HUES48 (cell line): ENCODE results near the gene CGB1.

Experiments used
- H3K27ac ChIP-seq: one replicate; pipeline ENCODE4 v1.7.0; 2013; ENCODE audit warnings: low read depth, low read length, inconsistent platforms
- H3K27me3 ChIP-seq: 2 replicates; pipeline ENCODE4 v1.6.1; 2013; ENCODE audit warnings: mild to moderate bottlenecking, low read length; ENCODE audit not compliant: control insufficient read depth, insufficient read depth
- H3K36me3 ChIP-seq: 2 replicates; pipeline ENCODE4 v1.6.1; 2013; ENCODE audit warnings: low read length; ENCODE audit not compliant: control insufficient read depth, insufficient read depth
- H3K4me1 ChIP-seq: 2 replicates; pipeline ENCODE4 v1.6.1; 2013; ENCODE audit warnings: mild to moderate bottlenecking, low read length; ENCODE audit not compliant: control insufficient read depth, insufficient read depth
- H3K4me3 ChIP-seq: 2 replicates; pipeline ENCODE4 v1.5.1; 2013; ENCODE audit warnings: mild to moderate bottlenecking, low read depth, low read length
- H3K9ac ChIP-seq: 2 replicates; pipeline ENCODE4 v1.6.1; 2013; ENCODE audit warnings: mild to moderate bottlenecking, low read depth, low read length, moderate library complexity
- H3K9me3 ChIP-seq: 2 replicates; pipeline ENCODE4 v1.6.1; 2013; ENCODE audit warnings: low read length; ENCODE audit not compliant: control insufficient read depth, insufficient read depth

CGB1 gene

GRCh38 chr19:49011194-49011593 is 25.5 kb downstream of the CGB1 start:
- Histone ChIP-seq H3K4me1 (no peaks in the 10 kb centered on the region), H3K9ac (no peak overlapping the region), H3K36me3 (peaks cover 75% of the 10 kb centered on the region), H3K27ac (no peak overlapping the region), H3K9me3 (no peaks in the 10 kb centered on the region), H3K4me3 (no peak overlapping the region), H3K27me3 (no peaks in the 10 kb centered on the region)

- no peaks in the 10 kb centered on the region for H3K9me3 ChIP-seq
- H3K36me3 ChIP-seq = peaks cover 75% of the 10 kb centered on the region
- H3K27ac ChIP-seq = no peak overlapping the region
Observed at GRCh38 chr19:49010453-49010852, 26.2 kb downstream of the CGB1 start.

GRCh38 chr19:49009828-49010227 is 26.9 kb downstream of the CGB1 start:
- Histone ChIP-seq H3K36me3 (peaks cover 75% of the 10 kb centered on the region), H3K27me3 (no peaks in the 10 kb centered on the region), H3K27ac (no peak overlapping the region), H3K4me1 (no peaks in the 10 kb centered on the region), H3K4me3 (no peak overlapping the region), H3K9ac (no peak overlapping the region), H3K9me3 (no peaks in the 10 kb centered on the region)

More at GRCh38 chr19:49010453-49010852, 26.2 kb downstream of the CGB1 start:
- no peaks in the 10 kb centered on the region for H3K4me1 ChIP-seq
- H3K27me3 ChIP-seq = no peaks in the 10 kb centered on the region
- no peak overlapping the region for H3K4me3 ChIP-seq
- H3K9ac ChIP-seq = no peak overlapping the region

- Histone ChIP-seq H3K36me3 (peaks cover 82% of the 10 kb centered on the region), H3K27ac (no peak overlapping the region), H3K9me3 (no peaks in the 10 kb centered on the region), H3K4me1 (no peaks in the 10 kb centered on the region), H3K9ac (no peak overlapping the region), H3K4me3 (no peak overlapping the region), H3K27me3 (no peaks in the 10 kb centered on the region)
Observed at GRCh38 chr19:49006905-49007304, 29.8 kb downstream of the CGB1 start.

- H3K9ac ChIP-seq = no peak overlapping the region
- no peak overlapping the region for H3K27ac ChIP-seq
- no peak overlapping the region for H3K4me3 ChIP-seq
- no peaks in the 10 kb centered on the region for H3K9me3 ChIP-seq
- H3K27me3 ChIP-seq = no peaks in the 10 kb centered on the region
- H3K36me3 ChIP-seq = peaks cover 72% of the 10 kb centered on the region
- no peaks in the 10 kb centered on the region for H3K4me1 ChIP-seq
Observed at GRCh38 chr19:49004964-49005614, 31.6 kb downstream of the CGB1 start.

GRCh38 chr19:49004133-49004532 is 32.6 kb downstream of the CGB1 start:
- no peak overlapping the region for H3K4me3 ChIP-seq
- H3K9me3 ChIP-seq = no peaks in the 10 kb centered on the region
- H3K36me3 ChIP-seq = peaks cover 62% of the 10 kb centered on the region
- H3K9ac ChIP-seq = no peak overlapping the region
- no peaks in the 10 kb centered on the region for H3K4me1 ChIP-seq
- no peaks in the 10 kb centered on the region for H3K27me3 ChIP-seq
- no peak overlapping the region for H3K27ac ChIP-seq

- no peaks in the 10 kb centered on the region for H3K4me1 ChIP-seq
- no peak overlapping the region for H3K9ac ChIP-seq
Observed at GRCh38 chr19:48999481-49000325, 37.0 kb downstream of the CGB1 start.

GRCh38 chr19:48997972-48998371 is 38.7 kb downstream of the CGB1 start:
- Histone ChIP-seq H3K27ac (no peak overlapping the region), H3K9me3 (no peaks in the 10 kb centered on the region), H3K4me1 (no peaks in the 10 kb centered on the region), H3K36me3 (peaks cover 16% of the 10 kb centered on the region), H3K27me3 (no peaks in the 10 kb centered on the region), H3K4me3 (no peak overlapping the region), H3K9ac (no peak overlapping the region)

More at GRCh38 chr19:48999481-49000325, 37.0 kb downstream of the CGB1 start:
- no peaks in the 10 kb centered on the region for H3K9me3 ChIP-seq
- peak overlapping the region; percentile 68 for H3K27ac ChIP-seq
- no peaks in the 10 kb centered on the region for H3K27me3 ChIP-seq
- peaks cover 33% of the 10 kb centered on the region for H3K36me3 ChIP-seq
- no peak overlapping the region for H3K4me3 ChIP-seq

GRCh38 chr19:48994035-48994386 is 42.7 kb downstream of the CGB1 start:
- Histone ChIP-seq H3K36me3 (peaks cover 12% of the 10 kb centered on the region; the same call in 1 of the 2 replicates), H3K27me3 (no peaks in the 10 kb centered on the region), H3K4me3 (peak overlapping the region; percentile 81), H3K27ac (peak overlapping the region; percentile 82), H3K9ac (peak overlapping the region; percentile 37), H3K4me1 (peaks cover 7% of the 10 kb centered on the region; the same call in 1 of the 2 replicates), H3K9me3 (no peaks in the 10 kb centered on the region)

GRCh38 chr19:48993175-48994034 is 43.3 kb downstream of the CGB1 start, which contains the start of the genes GYS1 and RUVBL2:
GYS1 (minus strand) TSS chr19:48993309; CDS start chr19:48993112, 197 bp downstream.
RUVBL2 (plus strand) TSS chr19:48993887; CDS start chr19:48993912, 25 bp downstream.
- Histone ChIP-seq H3K9me3 (no peaks in the 10 kb centered on the region), H3K27me3 (no peaks in the 10 kb centered on the region), H3K4me3 (peak within 1 kb of the TSS; percentile 81), H3K27ac (peak within 1 kb of the TSS; percentile 85), H3K9ac (peak within 1 kb of the TSS; percentile 58), H3K4me1 (peaks cover 7% of the 10 kb centered on the region; the same call in 1 of the 2 replicates), H3K36me3 (peaks cover 18% of the 10 kb centered on the region)
